HepG2 (cell line): ENCODE data around the gene ACTR3. TPM values are rescaled to one million over a fixed set of nuclear protein-coding genes. Genes with fewer than 3 reads are reported as not detected.

ENCODE experiments used
- EEA1 ChIP-seq: sonication (generic); formaldehyde crosslinking; IDR thresholded peaks from 2 replicates; pipeline ENCODE4 v1.5.1; 2020; ENCODE audit warnings: mild to moderate bottlenecking, missing genetic modification reagents, borderline replicate concordance
- FOXJ3 ChIP-seq: sonication (generic); formaldehyde crosslinking; IDR thresholded peaks from 2 replicates; pipeline ENCODE4 v1.4.0; 2020; ENCODE audit warnings: missing genetic modification reagents, mild to moderate bottlenecking, borderline replicate concordance
- GTF3A ChIP-seq: sonication (generic); formaldehyde crosslinking; conservative IDR thresholded peaks from 2 replicates; pipeline ENCODE4 v1.4.0; 2020; ENCODE audit warnings: mild to moderate bottlenecking, missing genetic modification reagents
- HMG20B ChIP-seq: conservative IDR thresholded peaks from 2 replicates; pipeline ENCODE4 v1.6.1; 2016; ENCODE audit warnings: missing genetic modification reagents, missing compliant biosample characterization
- MAFK ChIP-seq, 2 experiments: IDR thresholded peaks in 1 of 2; conservative IDR thresholded peaks in 1 of 2; 2 replicates each; pipeline ENCODE4 v1.6.1; 2011; ENCODE audit warnings: improper control_type of control experiment in 2 of 2, low read length in 2 of 2
- MEF2D ChIP-seq: sonication (generic); formaldehyde crosslinking; IDR thresholded peaks from 2 replicates; pipeline ENCODE4 v1.5.1; 2020; ENCODE audit warnings: mild to moderate bottlenecking, missing genetic modification reagents
- SMYD3 ChIP-seq: sonication (generic); formaldehyde crosslinking; IDR thresholded peaks from 2 replicates; pipeline ENCODE4 v1.8.1; 2023; ENCODE audit warnings: mild to moderate bottlenecking, missing genetic modification reagents
- SSRP1 ChIP-seq: IDR thresholded peaks from 2 replicates; pipeline ENCODE4 v1.6.1; 2016; ENCODE audit warnings: control low read depth
- TBP ChIP-seq: sonication (generic); formaldehyde crosslinking; IDR thresholded peaks from 2 replicates; pipeline ENCODE4 v1.5.0; 2020; ENCODE audit warnings: missing genetic modification reagents
- ZNF431 ChIP-seq: sonication (generic); formaldehyde crosslinking; IDR thresholded peaks from 2 replicates; pipeline ENCODE4 v1.9.0; 2022; ENCODE audit warnings: missing genetic modification reagents, low read depth, mild to moderate bottlenecking, borderline replicate concordance
- ZNF761 ChIP-seq: sonication (generic); formaldehyde crosslinking; conservative IDR thresholded peaks from 2 replicates; pipeline ENCODE4 v1.4.0; 2020; ENCODE audit warnings: mild to moderate bottlenecking, missing genetic modification reagents
- polyA plus RNA-seq, 8 experiments: library from polyadenylated mRNA; depleted of rRNA in 3 of 8; stranded (reverse) in 7 of 8; unstranded in 1 of 8; fragments of >200 nt; fragmentation: Illumina TruSeq in 4 of 8; extraction: Trizol in 4 of 8; gene quantifications; 2 replicates each; pipeline versions ENCODE4 v1.2.1 to v1.2.3, GENCODE V29; 2011 to 2016; ENCODE audit warnings: low read depth in 4 of 8, missing spikeins in 1 of 8, mixed read lengths in 1 of 8; ENCODE audit not compliant: insufficient read depth in 1 of 8
- total RNA-seq, 5 experiments: library from RNA; depleted of rRNA; stranded (reverse); fragments of >200 nt; fragmentation: Illumina TruSeq; extraction: Trizol; gene quantifications; 2 replicates each; pipeline ENCODE4 v1.2.3, GENCODE V29; 2016; ENCODE audit warnings: low read depth in 1 of 5
- TF ChIP-seq, protein P1 (sequence below): sonication (generic); formaldehyde crosslinking; IDR thresholded peaks from 2 replicates; pipeline ENCODE4 v1.8.1; 2023; ENCODE audit warnings: mild to moderate bottlenecking, missing genetic modification reagents
- TF ChIP-seq, protein P2 (sequence below): sonication (generic); formaldehyde crosslinking; IDR thresholded peaks from 2 replicates; pipeline ENCODE4 v1.8.1; 2023; ENCODE audit warnings: missing genetic modification reagents, mild to moderate bottlenecking, borderline replicate concordance
- TF ChIP-seq, protein P3 (sequence below): sonication (generic); formaldehyde crosslinking; IDR thresholded peaks from 2 replicates; pipeline ENCODE4 v1.5.0; 2020; ENCODE audit warnings: missing genetic modification reagents
- TF ChIP-seq, protein P4 (sequence below): sonication (generic); formaldehyde crosslinking; IDR thresholded peaks from 2 replicates; pipeline ENCODE4 v1.4.0; 2020; ENCODE audit warnings: mild to moderate bottlenecking, missing genetic modification reagents, borderline replicate concordance
- TF ChIP-seq, protein P5 (sequence below): IDR thresholded peaks from 2 replicates; pipeline ENCODE4 v1.6.1; 2016; ENCODE audit warnings: low read depth, control low read depth
- TF ChIP-seq, protein P6 (sequence below): sonication (generic); formaldehyde crosslinking; IDR thresholded peaks from 2 replicates; pipeline ENCODE4 v1.4.0; 2020; ENCODE audit warnings: missing genetic modification reagents
- TF ChIP-seq, protein P7 (sequence below): sonication (generic); formaldehyde crosslinking; IDR thresholded peaks from 2 replicates; pipeline ENCODE4 v1.4.0; 2020; ENCODE audit warnings: low read depth, mild to moderate bottlenecking, missing genetic modification reagents

ACTR3 gene
- total and polyA plus RNA-seq, 2 of the 13 experiments (the other 11 are each of a cell fraction or from before 2014, with no cell fraction given) = 123 to 225 TPM

DNA sequence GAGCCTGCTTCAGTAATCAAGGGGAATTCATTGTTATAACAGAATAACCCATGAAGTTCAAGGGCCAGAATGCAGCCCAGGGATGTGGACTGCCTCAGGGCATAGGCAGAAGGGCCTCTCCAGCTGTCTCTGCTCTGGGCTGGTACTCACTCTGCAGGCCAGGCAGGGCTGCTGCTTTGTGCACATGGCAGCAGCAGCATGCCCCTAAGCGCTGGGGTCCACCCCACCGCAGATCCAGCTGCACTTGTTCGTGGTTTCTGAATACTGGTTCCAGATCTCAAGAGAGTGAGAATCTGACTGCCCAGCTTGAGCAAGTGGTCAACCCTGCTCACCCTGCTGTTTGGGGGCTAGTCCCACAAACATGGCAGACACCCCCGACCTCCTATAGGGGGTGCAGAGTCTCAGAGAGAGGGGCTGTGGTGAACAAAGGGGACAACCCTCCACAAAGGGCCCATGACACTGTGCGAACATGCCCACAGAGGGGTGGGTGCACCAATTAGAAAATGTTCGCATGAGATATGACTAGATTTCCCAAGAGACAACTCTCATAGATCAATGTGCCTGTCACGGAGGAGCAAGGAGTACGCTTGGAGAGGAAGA lies 87.3 kb downstream of the ACTR3 start (continued):
- TF ChIP-seq, protein P1, sequence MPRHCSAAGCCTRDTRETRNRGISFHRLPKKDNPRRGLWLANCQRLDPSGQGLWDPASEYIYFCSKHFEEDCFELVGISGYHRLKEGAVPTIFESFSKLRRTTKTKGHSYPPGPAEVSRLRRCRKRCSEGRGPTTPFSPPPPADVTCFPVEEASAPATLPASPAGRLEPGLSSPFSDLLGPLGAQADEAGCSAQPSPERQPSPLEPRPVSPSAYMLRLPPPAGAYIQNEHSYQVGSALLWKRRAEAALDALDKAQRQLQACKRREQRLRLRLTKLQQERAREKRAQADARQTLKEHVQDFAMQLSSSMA (CRISPR knock-in tag) = no peak
- TF ChIP-seq, protein P2, sequence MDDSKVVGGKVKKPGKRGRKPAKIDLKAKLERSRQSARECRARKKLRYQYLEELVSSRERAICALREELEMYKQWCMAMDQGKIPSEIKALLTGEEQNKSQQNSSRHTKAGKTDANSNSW (CRISPR knock-in tag) = no peak
- TF ChIP-seq SSRP1 (CRISPR knock-in tag) = peak; percentile 89; the same call in 1 of the 2 replicates
- TF ChIP-seq SMYD3 (CRISPR knock-in tag) = 0 out of 2 replicates have a peak, but pooled peaks have one; percentile 10
- TF ChIP-seq, protein P3, sequence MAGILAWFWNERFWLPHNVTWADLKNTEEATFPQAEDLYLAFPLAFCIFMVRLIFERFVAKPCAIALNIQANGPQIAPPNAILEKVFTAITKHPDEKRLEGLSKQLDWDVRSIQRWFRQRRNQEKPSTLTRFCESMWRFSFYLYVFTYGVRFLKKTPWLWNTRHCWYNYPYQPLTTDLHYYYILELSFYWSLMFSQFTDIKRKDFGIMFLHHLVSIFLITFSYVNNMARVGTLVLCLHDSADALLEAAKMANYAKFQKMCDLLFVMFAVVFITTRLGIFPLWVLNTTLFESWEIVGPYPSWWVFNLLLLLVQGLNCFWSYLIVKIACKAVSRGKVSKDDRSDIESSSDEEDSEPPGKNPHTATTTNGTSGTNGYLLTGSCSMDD = no peak
- TF ChIP-seq TBP (CRISPR knock-in tag) = no peak
- TF ChIP-seq, protein P4, sequence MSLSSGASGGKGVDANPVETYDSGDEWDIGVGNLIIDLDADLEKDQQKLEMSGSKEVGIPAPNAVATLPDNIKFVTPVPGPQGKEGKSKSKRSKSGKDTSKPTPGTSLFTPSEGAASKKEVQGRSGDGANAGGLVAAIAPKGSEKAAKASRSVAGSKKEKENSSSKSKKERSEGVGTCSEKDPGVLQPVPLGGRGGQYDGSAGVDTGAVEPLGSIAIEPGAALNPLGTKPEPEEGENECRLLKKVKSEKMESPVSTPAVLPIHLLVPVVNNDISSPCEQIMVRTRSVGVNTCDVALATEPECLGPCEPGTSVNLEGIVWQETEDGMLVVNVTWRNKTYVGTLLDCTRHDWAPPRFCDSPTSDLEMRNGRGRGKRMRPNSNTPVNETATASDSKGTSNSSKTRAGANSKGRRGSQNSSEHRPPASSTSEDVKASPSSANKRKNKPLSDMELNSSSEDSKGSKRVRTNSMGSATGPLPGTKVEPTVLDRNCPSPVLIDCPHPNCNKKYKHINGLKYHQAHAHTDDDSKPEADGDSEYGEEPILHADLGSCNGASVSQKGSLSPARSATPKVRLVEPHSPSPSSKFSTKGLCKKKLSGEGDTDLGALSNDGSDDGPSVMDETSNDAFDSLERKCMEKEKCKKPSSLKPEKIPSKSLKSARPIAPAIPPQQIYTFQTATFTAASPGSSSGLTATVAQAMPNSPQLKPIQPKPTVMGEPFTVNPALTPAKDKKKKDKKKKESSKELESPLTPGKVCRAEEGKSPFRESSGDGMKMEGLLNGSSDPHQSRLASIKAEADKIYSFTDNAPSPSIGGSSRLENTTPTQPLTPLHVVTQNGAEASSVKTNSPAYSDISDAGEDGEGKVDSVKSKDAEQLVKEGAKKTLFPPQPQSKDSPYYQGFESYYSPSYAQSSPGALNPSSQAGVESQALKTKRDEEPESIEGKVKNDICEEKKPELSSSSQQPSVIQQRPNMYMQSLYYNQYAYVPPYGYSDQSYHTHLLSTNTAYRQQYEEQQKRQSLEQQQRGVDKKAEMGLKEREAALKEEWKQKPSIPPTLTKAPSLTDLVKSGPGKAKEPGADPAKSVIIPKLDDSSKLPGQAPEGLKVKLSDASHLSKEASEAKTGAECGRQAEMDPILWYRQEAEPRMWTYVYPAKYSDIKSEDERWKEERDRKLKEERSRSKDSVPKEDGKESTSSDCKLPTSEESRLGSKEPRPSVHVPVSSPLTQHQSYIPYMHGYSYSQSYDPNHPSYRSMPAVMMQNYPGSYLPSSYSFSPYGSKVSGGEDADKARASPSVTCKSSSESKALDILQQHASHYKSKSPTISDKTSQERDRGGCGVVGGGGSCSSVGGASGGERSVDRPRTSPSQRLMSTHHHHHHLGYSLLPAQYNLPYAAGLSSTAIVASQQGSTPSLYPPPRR (CRISPR knock-in tag) = no peak
- peak; percentile 3; the same call in 1 of the 2 replicates for TF ChIP-seq ZNF431
- TF ChIP-seq FOXJ3 (CRISPR knock-in tag) = no peak
- TF ChIP-seq MEF2D (CRISPR knock-in tag) = peak; percentile 64; the same call in 1 of the 2 replicates
- TF ChIP-seq ZNF761 (CRISPR knock-in tag) = no peak
- TF ChIP-seq, protein P5, sequence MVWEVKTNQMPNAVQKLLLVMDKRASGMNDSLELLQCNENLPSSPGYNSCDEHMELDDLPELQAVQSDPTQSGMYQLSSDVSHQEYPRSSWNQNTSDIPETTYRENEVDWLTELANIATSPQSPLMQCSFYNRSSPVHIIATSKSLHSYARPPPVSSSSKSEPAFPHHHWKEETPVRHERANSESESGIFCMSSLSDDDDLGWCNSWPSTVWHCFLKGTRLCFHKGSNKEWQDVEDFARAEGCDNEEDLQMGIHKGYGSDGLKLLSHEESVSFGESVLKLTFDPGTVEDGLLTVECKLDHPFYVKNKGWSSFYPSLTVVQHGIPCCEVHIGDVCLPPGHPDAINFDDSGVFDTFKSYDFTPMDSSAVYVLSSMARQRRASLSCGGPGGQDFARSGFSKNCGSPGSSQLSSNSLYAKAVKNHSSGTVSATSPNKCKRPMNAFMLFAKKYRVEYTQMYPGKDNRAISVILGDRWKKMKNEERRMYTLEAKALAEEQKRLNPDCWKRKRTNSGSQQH (CRISPR knock-in tag) = no peak; the same call in 1 of the 2 replicates
- TF ChIP-seq EEA1 (CRISPR knock-in tag) = no peak
- TF ChIP-seq, protein P6, sequence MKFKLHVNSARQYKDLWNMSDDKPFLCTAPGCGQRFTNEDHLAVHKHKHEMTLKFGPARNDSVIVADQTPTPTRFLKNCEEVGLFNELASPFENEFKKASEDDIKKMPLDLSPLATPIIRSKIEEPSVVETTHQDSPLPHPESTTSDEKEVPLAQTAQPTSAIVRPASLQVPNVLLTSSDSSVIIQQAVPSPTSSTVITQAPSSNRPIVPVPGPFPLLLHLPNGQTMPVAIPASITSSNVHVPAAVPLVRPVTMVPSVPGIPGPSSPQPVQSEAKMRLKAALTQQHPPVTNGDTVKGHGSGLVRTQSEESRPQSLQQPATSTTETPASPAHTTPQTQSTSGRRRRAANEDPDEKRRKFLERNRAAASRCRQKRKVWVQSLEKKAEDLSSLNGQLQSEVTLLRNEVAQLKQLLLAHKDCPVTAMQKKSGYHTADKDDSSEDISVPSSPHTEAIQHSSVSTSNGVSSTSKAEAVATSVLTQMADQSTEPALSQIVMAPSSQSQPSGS (CRISPR knock-in tag) = no peak
- TF ChIP-seq GTF3A (CRISPR knock-in tag) = no peak
- TF ChIP-seq, protein P7, sequence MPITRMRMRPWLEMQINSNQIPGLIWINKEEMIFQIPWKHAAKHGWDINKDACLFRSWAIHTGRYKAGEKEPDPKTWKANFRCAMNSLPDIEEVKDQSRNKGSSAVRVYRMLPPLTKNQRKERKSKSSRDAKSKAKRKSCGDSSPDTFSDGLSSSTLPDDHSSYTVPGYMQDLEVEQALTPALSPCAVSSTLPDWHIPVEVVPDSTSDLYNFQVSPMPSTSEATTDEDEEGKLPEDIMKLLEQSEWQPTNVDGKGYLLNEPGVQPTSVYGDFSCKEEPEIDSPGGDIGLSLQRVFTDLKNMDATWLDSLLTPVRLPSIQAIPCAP (CRISPR knock-in tag) = no peak
- TF ChIP-seq HMG20B (CRISPR knock-in tag) = no peak
- no peak for TF ChIP-seq MAFK (conservative IDR thresholded peaks at IDR 0.05 in 1 of 2, IDR thresholded peaks at IDR 0.05 in 1 of 2; ENCODE audit: low read length in 2 of 2)
